C4-2B (cell line): Measurements from ENCODE around the gene PTPRJ.

Source experiments
- CTCF ChIP-seq: fragments of 450-650 bp; conservative IDR thresholded peaks from 2 replicates; pipeline ENCODE4 v1.5.1; 2017; ENCODE audit warnings: mild to moderate bottlenecking
- ZFX ChIP-seq: fragments of 450-650 bp; IDR thresholded peaks from 2 replicates; pipeline ENCODE4 v1.6.1; 2017

GRCh38 chr11:47969401-47969800 lies 11.0 kb upstream of the PTPRJ start:
- TF ChIP-seq CTCF: no peak
- no peak for TF ChIP-seq ZFX
